Panc1 (cell line): ENCODE data around the gene CYB5RL. TPM values are rescaled to one million over a fixed set of nuclear protein-coding genes. Genes with fewer than 3 reads are reported as not detected.

Experiments
- ATAC-seq: fragments of 200-7000 bp; cut with Tn5 transposase; 2 replicates; pipeline ENCODE4 v1.9.1; 2020; ENCODE audit warnings: mild to moderate bottlenecking, moderate library complexity
- BruUV-seq: library from RNA; stranded (reverse); fragments of 400-500 nt; replicated peaks from 2 replicates; lab custom pipeline; 2021; lab: Mats Ljungman, UMichigan
- CTCF ChIA-PET: fragments of 300-600 bp; sonication (Branson Sonifier 250); formaldehyde crosslinking; loops from one replicate; lab custom pipeline; 2022; ENCODE audit warnings: antibody characterized with exemption; lab: Charles Lee
- POLR2A ChIA-PET: fragments of 300-600 bp; sonication (Branson Sonifier 250); formaldehyde crosslinking; loops from one replicate; lab custom pipeline; 2022; ENCODE audit warnings: antibody characterized with exemption; lab: Charles Lee
- DNase-seq: peaks from one replicate; pipeline ENCODE4 v3.0.0-alpha.2; 2010; ENCODE audit warnings: low read depth, low spot score
- H3K27ac ChIP-seq: 2 replicates; pipeline ENCODE4 v1.5.1; 2011; ENCODE audit warnings: mild to moderate bottlenecking, low read length, inconsistent platforms
- H3K27me3 ChIP-seq: fragments of 200-500 bp; sonication (Bioruptor generic); 2 replicates; pipeline ENCODE4 v1.6.0; 2014; ENCODE audit warnings: low read length, inconsistent platforms; ENCODE audit not compliant: control insufficient read depth, insufficient read depth
- H3K36me3 ChIP-seq: fragments of 200-500 bp; sonication (Bioruptor generic); 2 replicates; pipeline ENCODE4 v1.5.1; 2014; ENCODE audit warnings: inconsistent platforms, mild to moderate bottlenecking, low read length, moderate library complexity; ENCODE audit not compliant: control insufficient read depth, insufficient read depth
- H3K4me1 ChIP-seq: 2 replicates; pipeline ENCODE4 v1.5.1; 2011; ENCODE audit warnings: inconsistent platforms, mild to moderate bottlenecking, low read length, moderate library complexity; ENCODE audit not compliant: control insufficient read depth, insufficient read depth
- H3K4me3 ChIP-seq, 2 experiments: 2 replicates each; pipeline ENCODE4 v1.5.1; 2011 to 2012; ENCODE audit warnings: low read depth in 2 of 2, low read length in 2 of 2, mild to moderate bottlenecking in 2 of 2, inconsistent platforms in 1 of 2, moderate library complexity in 1 of 2
- H3K9me3 ChIP-seq: fragments of 200-500 bp; sonication (Bioruptor generic); 2 replicates; pipeline ENCODE4 v1.5.1; 2014; ENCODE audit warnings: low read depth, mild to moderate bottlenecking, inconsistent platforms, low read length, moderate library complexity; ENCODE audit not compliant: control insufficient read depth, insufficient read depth
- CTCF ChIP-seq: fragments of 450-650 bp; IDR thresholded peaks from 2 replicates; pipeline ENCODE4 v1.5.1; 2017; ENCODE audit warnings: mild to moderate bottlenecking
- POLR2AphosphoS5 ChIP-seq: IDR thresholded peaks from 2 replicates; pipeline ENCODE4 v1.6.1; 2012; ENCODE audit warnings: mild to moderate bottlenecking, low read depth, low read length, moderate library complexity
- REST ChIP-seq, 2 experiments: IDR thresholded peaks; 2 replicates each; pipeline ENCODE4 v1.6.1; 2011 to 2012; ENCODE audit warnings: low read depth in 2 of 2, control low read depth in 1 of 2, low read length in 1 of 2, mild to moderate bottlenecking in 1 of 2, moderate library complexity in 1 of 2; ENCODE audit not compliant: insufficient read depth in 1 of 2
- SIN3A ChIP-seq: IDR thresholded peaks from 2 replicates; pipeline ENCODE4 v1.6.1; 2012; ENCODE audit warnings: low read depth, mild to moderate bottlenecking, low read length, moderate library complexity, borderline replicate concordance; ENCODE audit not compliant: insufficient read depth
- TCF7L2 ChIP-seq: IDR thresholded peaks from 2 replicates; pipeline ENCODE4 v1.6.1; 2011; ENCODE audit warnings: mild to moderate bottlenecking, low read depth, low read length, inconsistent platforms
- in situ Hi-C: cut with HindIII; loops from 2 replicates; pipeline ENCODE4 v1.10.0; 2016; ENCODE audit warnings: low sequenced_read_pairs, low pct_unique_long_range_greater_than_20kb
- intact Hi-C: fragments of 100-400 bp; cut with micrococcal nuclease; formaldehyde crosslinking; loops from one replicate; pipeline ENCODE4 v1.10.0; 2022; ENCODE audit not compliant: unreplicated experiment
- total RNA-seq: library from RNA; stranded (reverse); gene quantifications from one replicate; pipeline ENCODE4 v1.2.1, GENCODE V29; 2021; ENCODE audit not compliant: unreplicated experiment

The CYB5RL gene
- total RNA-seq, 1 experiment from 2014 or later: 19.4 TPM

- no peaks in the 10 kb centered on the region for H3K4me1 ChIP-seq
- intact Hi-C loops (no loop called here), in situ Hi-C loops (no loop called here)
- DNase-seq (no peak), ATAC-seq (no peak; the same call in 1 of the 2 replicates)
- BruUV-seq: no TSS peak
- ChIA-PET CTCF (no interaction called here), POLR2A (no interaction called here)
- no peak for TF ChIP-seq REST (IDR thresholded peaks at IDR 0.05; ENCODE audit: insufficient read depth in 1 of 2, low read depth in 2 of 2, low read length in 1 of 2)
- no peak for TF ChIP-seq CTCF
- TF ChIP-seq TCF7L2: no peak
- no peaks in the 10 kb centered on the region for H3K36me3 ChIP-seq
- H3K27me3 ChIP-seq: no peaks in the 10 kb centered on the region
- no peak overlapping the region for H3K27ac ChIP-seq
- H3K4me3 ChIP-seq: no peak overlapping the region
- H3K9me3 ChIP-seq: no peaks in the 10 kb centered on the region
Observed at GRCh38 chr1:54161495-54162168, 38.2 kb downstream of the CYB5RL start.

GRCh38 chr1:54160351-54160750, 39.5 kb downstream of the CYB5RL start:
- no peak for TF ChIP-seq POLR2AphosphoS5
- no peak for TF ChIP-seq SIN3A
- TF ChIP-seq CTCF: no peak
- no peak for TF ChIP-seq REST (IDR thresholded peaks at IDR 0.05; ENCODE audit: insufficient read depth in 1 of 2, low read depth in 2 of 2, low read length in 1 of 2)
- no peak for TF ChIP-seq TCF7L2
- no peak for ATAC-seq
- in situ Hi-C loops: no loop called here
- H3K4me1 ChIP-seq: no peaks in the 10 kb centered on the region
- H3K9me3 ChIP-seq: no peaks in the 10 kb centered on the region
- H3K27ac ChIP-seq: no peak overlapping the region
- no peak overlapping the region for H3K4me3 ChIP-seq
- intact Hi-C loops: no loop called here
- no peaks in the 10 kb centered on the region for H3K27me3 ChIP-seq
- no peak for DNase-seq
- ChIA-PET POLR2A (no interaction called here), CTCF (no interaction called here)
- no peaks in the 10 kb centered on the region for H3K36me3 ChIP-seq
- no TSS peak for BruUV-seq
